A549 (cell line): ENCODE data around the gene UBE2E2.

ENCODE experiments used
- EP300 ChIP-seq, 2 experiments: fragments of >200 bp; sonication (Bioruptor Twin); formaldehyde crosslinking; IDR thresholded peaks; 2 replicates in 1 of 2; 3 replicates in 1 of 2; pipeline ENCODE4 v1.6.1; 2016 to 2017
- HDAC2 ChIP-seq: fragments of 200-600 bp; sonication (generic); IDR thresholded peaks from 2 replicates; pipeline ENCODE4 v1.6.1; 2016
- MAZ ChIP-seq: fragments of 150-350 bp; IDR thresholded peaks from 2 replicates; pipeline ENCODE4 v1.6.1; 2014; ENCODE audit warnings: antibody characterized with exemption, low read depth, low read length, borderline replicate concordance
- POLR2A ChIP-seq: IDR thresholded peaks from 2 replicates; pipeline ENCODE4 v1.6.1; 2012; ENCODE audit warnings: mild to moderate bottlenecking, low read length
- RNF2 ChIP-seq: fragments of 200-600 bp; sonication (generic); IDR thresholded peaks from 2 replicates; pipeline ENCODE4 v1.6.1; 2016; ENCODE audit warnings: low read depth, mild to moderate bottlenecking, antibody characterized with exemption, moderate library complexity, borderline replicate concordance
- SMC3 ChIP-seq: fragments of >200 bp; sonication (Bioruptor Twin); formaldehyde crosslinking; IDR thresholded peaks from 3 replicates; pipeline ENCODE4 v1.6.1; 2018; ENCODE audit warnings: inconsistent platforms
- TP53 ChIP-seq: fragments of 250-450 bp; sonication (Bioruptor Pico); IDR thresholded peaks from 2 replicates; pipeline ENCODE4 v1.5.0; 2021; ENCODE audit warnings: mild to moderate bottlenecking, moderate library complexity
- TF ChIP-seq, protein P1 (sequence below): fragments of 200-600 bp; sonication (generic); IDR thresholded peaks from 2 replicates; pipeline ENCODE4 v1.6.1; 2016; ENCODE audit warnings: antibody characterized with exemption, mild to moderate bottlenecking, moderate library complexity
- TF ChIP-seq, protein P2 (sequence below): fragments of >200 bp; sonication (Bioruptor Twin); formaldehyde crosslinking; IDR thresholded peaks from 3 replicates; pipeline ENCODE4 v1.5.1; 2016
- TF ChIP-seq, protein P3 (sequence below): IDR thresholded peaks from 2 replicates; pipeline ENCODE4 v1.6.1; 2012

DNA sequence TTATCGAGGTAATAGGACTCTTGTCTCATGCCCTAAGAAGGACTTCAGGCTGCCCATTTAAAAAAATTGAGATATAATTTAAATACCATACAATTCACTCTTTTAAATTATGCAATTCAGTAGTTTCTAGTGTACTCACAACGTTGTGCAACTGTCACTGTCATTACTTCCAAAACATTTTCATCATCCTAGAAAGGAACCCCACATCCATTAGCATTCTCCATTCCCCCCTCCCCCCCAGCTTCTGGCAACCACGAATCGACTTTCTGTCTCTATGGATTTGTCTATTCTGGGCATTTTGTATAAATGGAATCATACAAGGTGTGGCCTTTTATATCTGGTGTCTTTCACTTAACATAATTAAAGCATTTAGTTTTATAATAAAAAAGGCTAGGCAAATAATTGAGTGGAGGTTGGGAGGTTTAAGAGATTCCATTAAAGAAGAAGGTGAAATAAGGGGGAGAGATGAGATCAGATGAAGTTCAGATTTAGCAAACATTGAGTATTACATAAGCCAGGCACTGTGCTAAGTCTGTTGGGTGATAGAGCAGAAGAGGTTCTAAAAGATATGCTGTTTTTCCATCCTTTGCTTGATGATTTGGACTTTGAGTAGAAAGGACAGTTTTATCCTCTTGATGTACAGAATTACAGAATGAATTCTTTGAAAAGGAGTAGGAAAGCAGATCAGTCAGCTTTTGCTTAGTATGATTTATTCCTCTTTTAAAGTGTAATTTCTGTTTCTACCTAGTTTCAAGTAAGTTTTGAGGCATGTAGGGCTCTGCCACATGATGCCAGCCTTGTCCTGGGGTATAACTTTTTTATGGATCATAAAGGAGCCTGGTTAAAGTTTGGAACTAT lies 36.3 kb downstream of the UBE2E2 start:
- TF ChIP-seq HDAC2: no peak
- TF ChIP-seq, protein P1, sequence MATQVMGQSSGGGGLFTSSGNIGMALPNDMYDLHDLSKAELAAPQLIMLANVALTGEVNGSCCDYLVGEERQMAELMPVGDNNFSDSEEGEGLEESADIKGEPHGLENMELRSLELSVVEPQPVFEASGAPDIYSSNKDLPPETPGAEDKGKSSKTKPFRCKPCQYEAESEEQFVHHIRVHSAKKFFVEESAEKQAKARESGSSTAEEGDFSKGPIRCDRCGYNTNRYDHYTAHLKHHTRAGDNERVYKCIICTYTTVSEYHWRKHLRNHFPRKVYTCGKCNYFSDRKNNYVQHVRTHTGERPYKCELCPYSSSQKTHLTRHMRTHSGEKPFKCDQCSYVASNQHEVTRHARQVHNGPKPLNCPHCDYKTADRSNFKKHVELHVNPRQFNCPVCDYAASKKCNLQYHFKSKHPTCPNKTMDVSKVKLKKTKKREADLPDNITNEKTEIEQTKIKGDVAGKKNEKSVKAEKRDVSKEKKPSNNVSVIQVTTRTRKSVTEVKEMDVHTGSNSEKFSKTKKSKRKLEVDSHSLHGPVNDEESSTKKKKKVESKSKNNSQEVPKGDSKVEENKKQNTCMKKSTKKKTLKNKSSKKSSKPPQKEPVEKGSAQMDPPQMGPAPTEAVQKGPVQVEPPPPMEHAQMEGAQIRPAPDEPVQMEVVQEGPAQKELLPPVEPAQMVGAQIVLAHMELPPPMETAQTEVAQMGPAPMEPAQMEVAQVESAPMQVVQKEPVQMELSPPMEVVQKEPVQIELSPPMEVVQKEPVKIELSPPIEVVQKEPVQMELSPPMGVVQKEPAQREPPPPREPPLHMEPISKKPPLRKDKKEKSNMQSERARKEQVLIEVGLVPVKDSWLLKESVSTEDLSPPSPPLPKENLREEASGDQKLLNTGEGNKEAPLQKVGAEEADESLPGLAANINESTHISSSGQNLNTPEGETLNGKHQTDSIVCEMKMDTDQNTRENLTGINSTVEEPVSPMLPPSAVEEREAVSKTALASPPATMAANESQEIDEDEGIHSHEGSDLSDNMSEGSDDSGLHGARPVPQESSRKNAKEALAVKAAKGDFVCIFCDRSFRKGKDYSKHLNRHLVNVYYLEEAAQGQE: no peak
- TF ChIP-seq, protein P2, sequence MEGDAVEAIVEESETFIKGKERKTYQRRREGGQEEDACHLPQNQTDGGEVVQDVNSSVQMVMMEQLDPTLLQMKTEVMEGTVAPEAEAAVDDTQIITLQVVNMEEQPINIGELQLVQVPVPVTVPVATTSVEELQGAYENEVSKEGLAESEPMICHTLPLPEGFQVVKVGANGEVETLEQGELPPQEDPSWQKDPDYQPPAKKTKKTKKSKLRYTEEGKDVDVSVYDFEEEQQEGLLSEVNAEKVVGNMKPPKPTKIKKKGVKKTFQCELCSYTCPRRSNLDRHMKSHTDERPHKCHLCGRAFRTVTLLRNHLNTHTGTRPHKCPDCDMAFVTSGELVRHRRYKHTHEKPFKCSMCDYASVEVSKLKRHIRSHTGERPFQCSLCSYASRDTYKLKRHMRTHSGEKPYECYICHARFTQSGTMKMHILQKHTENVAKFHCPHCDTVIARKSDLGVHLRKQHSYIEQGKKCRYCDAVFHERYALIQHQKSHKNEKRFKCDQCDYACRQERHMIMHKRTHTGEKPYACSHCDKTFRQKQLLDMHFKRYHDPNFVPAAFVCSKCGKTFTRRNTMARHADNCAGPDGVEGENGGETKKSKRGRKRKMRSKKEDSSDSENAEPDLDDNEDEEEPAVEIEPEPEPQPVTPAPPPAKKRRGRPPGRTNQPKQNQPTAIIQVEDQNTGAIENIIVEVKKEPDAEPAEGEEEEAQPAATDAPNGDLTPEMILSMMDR: no peak
- no peak for TF ChIP-seq EP300 (IDR thresholded peaks at IDR 0.05)
- TF ChIP-seq, protein P3, sequence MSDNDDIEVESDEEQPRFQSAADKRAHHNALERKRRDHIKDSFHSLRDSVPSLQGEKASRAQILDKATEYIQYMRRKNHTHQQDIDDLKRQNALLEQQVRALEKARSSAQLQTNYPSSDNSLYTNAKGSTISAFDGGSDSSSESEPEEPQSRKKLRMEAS: no peak
- no peak for TF ChIP-seq SMC3
- no peak for TF ChIP-seq MAZ
- TF ChIP-seq POLR2A: no peak
- TF ChIP-seq RNF2: no peak
- no peak for TF ChIP-seq TP53 (CRISPR knock-in tag)
